HG02870 (cell line): ENCODE measurements around the gene CKLF.

Experiments used
- ATAC-seq: cut with Tn5 transposase; IDR thresholded peaks from one replicate; pipeline ENCODE4 v1.9.1; 2021; ENCODE audit warnings: mild to moderate bottlenecking, moderate library complexity; ENCODE audit not compliant: unreplicated experiment

Gene CKLF

DNA sequence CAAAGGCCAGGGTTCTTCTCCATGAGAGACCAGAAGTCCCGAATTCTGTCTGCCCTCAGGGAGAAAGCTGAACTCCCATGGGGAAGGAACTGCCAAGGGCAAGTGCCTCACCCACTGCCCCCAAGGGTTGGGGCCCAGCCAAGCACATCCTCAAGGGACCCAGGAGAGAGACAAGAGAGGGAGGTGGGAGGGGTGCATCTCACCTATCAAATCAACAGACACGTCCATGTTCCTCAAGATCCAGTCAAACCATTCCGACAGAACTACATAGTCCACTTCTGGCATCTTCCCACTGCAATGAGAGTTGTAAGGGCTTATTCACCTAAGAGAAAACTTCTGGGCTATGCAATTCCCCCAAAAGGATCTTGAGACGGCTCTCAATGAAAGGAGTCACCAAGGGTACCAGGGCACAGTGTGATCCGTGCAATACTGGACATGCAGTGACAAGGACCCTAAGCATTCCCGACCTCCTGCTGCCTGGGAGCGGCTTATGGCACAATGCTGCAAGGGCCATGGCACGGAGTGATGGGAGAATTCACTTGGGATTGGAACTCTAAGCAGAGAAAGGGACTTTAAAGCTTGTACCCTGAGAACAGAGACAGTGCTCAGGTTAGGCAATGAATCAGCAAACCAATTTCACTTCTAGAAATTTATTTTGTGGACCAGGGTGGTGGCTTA lies 34.7 kb upstream of the CKLF start:
- no peak for ATAC-seq

DNA sequence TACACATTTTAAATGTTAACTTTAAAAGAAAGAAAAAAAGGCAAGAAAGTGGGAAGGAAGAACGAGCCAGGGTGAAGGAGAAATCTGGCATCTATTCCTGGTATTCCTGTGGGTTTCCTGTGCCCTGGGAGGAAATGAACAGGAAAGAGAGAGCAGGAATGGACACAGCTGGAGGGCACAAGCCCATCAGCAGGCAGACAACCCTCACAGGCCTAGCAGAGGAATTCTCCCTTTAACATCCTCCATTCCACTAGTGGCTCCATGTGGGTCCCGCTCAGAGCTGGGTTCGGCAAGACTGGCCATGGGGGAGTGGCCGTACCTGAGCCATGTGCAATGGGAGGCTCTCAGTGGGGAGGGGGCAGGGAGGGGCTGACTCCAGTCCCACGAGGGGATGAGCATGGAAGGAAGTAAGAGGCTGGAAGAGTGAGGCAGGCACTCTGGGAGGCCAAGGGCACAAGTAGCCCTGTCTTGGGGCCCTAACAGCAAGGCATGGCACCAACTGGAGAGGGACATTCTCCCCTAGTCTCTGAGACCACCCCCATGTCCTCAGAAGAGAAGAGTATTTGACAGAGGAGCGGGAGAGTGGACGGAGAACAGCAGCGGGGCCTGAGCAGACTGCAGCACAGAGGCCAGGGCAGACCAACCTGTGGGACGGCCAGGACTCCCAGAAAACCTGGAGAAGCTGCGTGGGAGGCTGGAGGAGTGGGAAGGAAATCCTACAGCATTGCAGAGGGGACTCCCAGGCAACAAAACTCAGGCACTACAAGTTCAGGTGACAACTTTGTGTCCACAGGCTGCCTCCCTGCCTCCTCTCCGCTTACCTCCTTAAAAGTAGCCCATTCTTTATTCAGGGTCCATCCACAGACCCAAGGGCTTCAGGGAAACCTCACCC lies 32.6 kb upstream of the CKLF start:
- ATAC-seq: no peak

DNA sequence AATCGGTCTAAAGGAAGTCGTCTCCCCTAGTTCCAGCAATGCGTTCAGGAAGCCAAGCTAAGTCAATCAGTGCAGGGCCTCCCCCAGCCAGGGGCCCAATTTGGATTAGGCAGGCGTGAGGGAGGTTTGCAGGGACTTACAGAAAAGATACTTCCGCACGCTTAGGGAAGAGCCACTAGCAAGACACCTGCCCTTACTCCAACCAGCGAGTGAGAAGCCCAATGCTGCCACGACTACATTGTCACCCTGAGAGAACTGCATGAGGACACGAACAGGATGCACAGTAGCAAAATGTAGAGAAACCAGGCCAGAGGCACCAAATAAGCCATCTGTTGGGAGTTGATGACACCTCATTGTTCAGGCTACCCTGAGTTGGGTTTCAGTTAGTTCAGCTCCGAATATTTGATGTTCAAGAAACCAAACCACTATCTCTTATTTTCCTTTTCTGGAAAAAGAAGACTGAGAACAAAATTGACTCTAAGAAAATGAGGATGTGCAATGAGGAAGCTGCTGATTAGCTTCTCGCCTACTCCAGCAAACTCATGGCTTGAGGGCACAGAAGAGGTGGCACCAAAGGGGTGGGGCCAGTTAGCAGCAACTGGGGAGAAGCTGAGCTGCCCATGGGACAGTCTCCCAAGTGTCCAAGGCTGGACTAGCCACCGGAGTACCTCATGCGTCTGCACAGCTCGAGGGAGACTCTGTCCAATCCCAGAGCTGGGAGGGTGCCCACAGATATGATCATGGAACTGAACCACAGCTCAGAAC lies 31.8 kb upstream of the CKLF start:
- ATAC-seq: no peak

DNA sequence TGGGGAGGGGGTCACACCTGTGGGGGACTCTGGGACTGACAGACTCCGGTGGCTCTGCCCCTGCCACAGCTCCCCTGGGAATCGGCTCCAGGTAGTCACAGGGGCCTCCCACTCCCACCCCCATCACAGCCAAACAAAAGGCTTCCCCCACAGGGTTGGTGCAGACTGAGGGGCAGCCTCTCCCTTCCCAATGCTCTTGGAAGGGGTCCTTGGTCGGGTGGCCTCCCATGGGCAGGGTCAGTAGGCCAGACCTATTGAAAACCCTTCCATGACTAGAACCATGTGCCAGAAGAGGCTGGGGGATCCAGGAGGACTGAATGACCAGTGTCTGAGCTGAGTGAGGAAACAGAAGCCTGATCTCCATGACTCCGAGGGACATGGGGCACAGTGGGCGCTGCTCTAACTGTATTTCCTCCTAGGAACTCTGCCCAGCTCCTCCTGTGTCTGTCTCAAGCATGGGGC lies 31.1 kb upstream of the CKLF start:
- ATAC-seq: no peak

DNA sequence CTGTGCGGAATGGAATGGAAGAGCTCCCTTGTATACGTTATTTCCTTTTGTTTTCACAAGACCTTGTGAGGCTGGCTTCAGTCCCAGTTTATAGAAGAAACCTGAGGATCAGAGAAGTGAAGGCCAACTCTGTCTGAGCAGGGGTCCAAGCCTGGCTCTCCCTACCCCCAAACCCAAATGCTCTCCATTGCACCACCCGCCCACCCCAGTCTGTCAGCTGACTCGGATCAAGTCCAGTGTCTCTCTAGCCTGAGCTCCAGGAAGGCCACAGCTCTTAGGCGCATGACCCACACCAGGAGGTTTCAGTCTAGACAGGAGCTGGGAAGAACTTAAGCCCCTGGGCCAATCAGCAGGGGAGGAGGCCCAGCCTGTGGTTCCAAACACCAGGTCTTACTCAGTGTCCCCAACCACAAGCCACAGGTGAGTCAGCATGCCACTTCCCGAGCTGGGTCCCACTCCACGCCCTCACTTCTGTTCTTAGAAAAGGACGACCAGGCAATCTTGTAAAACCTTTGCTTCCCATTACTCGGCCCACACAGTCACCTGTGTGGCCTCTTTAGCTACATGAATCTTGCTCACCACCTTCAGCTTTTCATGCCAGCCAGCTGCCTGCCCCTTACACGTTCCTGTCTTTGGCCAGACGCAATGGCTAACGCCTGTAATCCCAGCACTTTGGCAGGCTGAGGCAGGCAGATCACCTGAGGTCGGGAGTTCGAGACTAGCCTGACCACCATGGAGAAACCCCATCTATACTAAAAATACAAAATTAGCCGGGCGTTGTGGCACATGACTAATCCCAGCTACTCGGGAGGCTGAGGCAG lies 30.2 kb upstream of the CKLF start:
- peak; percentile 71 for ATAC-seq

DNA sequence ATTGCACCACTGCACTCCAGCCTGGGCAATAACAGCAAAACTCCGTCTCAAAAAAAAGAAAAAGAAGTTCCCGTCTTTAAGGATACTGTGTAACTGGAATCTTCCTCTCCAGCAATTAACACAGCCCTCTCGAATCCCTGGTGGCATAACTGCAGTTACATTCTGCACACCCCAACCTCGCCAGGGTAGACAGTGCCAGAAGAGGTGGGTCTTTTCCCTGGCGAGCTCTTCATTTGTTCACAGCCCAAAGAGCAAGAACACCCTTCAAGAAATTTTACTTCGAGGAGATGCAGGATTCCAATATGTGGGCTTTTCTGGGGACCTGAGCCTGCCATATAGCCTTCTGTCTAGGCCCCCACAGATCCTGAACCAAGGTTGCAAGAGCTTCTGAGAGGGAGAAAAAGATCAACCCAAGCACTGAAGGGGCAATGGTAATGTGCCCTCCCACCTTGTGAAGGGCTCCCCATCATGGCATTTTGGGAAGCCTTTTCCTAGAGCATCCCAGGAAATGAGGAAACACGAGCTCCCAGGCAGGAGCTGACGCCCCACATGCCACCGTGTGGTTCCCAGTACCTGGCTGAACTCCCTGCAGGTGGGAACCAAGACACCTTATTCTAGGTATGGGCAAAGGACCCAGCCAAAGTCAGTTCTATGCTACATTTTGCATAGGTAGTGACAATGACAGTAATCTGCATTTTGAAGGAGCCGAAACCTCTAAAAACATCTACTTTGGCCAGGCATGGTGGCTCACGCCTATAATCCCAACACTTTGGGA lies 29.4 kb upstream of the CKLF start:
- ATAC-seq: no peak

DNA sequence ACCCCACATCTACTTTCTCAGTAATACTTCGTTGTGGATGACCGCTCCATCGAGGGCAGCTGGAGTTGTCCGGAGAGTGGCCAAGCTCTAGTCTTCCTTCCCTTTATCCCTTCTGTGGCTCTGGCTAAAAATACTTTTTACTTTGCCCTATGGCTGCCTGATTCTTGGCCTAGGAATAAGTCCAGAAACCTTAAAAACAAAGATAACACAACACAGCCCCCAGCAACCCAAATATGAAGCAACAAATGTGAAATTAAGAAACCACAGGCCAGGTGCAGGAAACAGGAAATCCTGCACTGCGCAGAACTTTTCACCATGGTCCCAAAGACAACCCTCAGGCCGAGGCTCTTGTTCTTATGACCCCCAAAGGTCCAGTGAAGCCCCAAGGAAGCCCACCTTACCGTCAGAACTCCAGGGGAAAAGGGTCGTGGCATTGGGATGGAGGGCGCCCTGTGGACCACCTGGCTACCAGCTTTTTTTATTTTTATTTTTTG lies 28.5 kb upstream of the CKLF start:
- ATAC-seq: peak; percentile 29

DNA sequence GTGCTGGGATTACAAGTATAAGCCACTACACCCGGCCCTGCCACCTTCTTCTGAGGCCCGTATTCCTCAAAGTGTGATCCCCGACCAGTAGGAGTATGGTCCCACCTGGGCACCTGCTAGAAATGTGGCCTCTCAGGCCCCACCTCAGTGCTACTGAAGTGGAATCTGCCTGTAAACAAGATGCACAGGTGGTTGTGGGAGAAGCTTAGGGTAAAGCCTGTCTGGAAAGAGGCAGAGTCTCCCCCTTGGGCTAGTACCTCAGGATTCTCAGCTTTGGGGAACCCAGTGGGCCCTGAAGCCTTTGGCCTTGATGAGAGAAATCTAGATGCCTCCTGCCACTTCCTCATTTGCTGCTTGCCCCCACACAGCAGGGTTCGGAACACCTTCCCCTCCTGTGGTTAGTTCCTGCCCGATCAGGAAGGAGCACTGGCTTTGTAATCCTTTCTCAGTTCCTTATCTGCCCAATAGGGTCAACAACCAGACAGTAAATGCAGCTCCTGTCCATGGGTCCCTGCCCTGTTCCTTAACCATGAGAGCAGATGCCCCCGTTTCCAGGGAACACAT lies 27.7 kb upstream of the CKLF start:
- peak; percentile 57 for ATAC-seq

DNA sequence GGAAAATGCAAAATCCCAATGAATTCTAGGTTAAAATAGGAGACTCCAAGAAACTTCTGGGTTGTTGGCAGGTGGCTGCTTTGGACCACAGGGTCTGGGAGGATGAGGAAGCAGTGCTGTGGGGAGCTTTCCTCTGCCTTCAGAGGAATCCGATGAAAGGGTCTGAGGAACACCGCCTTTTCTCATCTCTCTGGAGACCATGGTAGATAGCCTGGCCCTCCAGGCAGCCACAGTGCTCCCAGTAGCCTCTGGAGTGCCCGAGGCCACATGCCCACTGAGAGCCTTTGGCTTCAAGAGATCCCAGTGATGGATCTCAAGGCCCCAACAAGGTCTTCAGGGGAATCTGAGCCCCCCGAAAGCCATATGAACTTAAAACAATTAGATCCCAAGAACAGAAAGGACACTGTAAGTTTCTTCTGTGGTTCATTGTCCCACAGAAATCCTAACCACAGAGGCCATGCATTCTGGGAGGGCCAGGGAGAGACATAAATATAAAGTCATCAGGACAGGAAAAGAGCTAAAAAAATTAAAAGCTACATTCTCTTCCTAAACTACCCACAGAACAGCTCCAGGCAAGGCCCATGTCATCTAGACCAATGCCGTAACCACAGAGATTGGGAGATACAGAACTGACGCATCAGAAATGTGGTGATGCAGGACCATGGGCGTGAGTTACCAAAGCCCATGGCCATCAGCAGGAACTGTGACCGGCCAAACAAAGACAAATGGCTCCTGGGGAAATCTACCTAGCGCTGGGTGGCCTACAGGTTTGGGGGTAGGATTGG lies 26.8 kb upstream of the CKLF start:
- ATAC-seq: no peak

DNA sequence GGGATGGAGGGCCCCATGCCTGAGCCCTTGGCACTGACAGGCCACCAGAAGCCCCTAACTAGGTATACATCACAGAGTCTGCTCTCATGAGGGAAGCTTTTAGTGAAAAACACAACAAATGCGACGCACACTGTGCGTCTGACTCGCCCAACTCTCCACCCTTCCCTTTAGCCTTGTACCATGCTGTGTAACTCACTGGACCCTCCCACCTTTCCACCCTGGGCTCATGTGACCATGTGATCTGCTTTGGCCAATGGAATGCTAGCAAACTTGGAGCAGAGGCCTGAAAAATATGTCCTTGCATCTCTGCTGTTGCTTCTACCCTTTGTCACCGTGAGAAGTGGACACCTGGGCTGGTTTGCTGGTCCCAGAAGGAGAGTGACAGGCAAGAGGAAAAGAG lies 24.1 kb upstream of the CKLF start:
- ATAC-seq: no peak

DNA sequence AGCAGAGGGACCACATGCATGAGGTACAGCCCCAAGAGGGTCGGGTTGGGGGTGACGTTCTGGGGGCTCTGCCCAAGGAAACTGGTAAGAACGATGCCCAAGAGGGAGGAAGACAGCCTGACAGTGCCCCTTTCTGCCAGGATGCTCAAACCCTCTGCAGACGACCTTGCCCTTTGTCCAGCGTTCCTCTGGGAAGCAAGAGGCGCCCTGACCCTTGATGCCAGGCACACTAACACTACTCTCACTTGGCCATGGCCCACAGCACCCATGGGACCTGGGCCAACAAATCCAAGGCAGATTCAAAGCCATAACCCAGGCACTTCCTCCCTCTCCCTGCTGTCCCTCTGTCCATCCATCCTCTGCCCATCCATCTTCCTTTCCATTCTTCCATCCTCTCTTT lies 22.9 kb upstream of the CKLF start:
- no peak for ATAC-seq

DNA sequence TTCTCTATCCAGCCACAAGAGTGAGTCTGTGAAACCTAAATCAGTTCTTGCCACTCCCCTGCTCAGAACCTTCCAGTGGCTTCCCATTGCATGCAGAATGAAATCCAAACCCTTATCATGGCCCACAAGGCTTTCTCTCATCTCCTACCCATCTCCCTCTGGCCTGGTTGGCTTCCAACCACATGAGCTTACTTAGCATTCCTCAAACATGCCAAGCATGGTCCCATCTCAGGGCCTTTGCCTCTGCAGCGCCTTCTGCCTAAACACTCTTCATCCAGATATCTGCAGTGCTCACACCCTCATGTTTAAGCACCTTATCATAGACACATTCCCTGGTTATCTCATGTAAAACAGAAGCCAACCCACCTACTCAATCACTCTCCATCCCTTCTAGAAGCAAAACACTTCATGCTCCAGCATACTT lies 18.0 kb upstream of the CKLF start:
- ATAC-seq: no peak

DNA sequence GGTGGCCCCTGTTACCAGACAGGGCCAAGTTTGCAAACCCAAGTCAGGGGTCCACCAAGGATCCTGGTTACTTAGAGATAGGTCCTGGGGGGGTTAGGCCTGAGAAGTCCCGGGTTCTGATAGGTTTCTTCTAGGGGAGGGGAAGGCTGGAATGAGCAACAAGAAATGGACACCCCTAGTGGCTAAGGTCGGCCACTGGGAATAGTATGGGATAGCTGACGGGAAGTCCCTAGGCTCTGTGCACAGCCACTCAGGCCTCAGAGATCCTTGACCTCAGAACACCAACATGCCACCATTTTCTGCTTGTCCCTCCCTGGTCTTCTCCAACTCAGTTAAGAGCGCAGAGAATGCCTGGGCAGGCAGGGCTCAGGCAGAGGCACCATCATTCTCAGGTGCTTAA lies 15.9 kb upstream of the CKLF start:
- ATAC-seq: no peak

DNA sequence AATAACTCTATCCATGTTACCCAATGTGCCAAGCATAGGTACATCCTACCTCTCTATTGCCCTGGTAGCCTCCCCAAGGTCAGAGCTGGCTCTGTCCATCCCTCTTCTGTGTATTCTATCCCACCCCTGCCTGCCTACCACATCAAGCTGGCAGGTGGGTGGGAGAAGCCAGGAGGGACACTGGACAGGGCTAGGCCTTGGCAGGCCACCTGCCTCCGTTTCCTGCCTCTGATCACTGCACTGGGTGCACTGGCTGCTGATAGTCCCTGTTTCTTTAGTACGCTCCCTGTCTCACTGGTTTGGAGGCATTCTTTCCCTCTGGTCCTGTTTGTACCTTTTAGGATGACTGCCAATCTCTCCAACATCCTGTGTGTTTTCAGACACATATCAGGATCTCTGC lies 15.1 kb upstream of the CKLF start:
- no peak for ATAC-seq

DNA sequence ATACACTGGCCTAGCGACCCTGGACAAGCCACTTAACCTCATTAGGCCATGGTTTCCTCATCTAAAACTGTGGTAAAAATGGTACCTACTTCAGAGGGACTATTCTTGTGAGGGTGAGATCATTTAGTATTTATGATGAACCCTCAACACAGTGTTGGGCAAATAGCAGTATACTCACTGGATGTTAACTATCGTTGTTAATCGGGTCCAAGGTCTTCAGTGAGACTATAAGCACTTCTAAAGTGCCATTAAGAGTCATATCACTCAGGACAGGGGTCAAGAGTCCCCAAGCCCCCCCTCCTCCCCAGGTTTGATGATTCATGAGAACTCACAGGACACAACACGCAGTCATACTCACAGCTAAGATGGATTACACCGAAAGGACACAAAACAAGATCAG lies 13.5 kb upstream of the CKLF start:
- ATAC-seq: no peak

DNA sequence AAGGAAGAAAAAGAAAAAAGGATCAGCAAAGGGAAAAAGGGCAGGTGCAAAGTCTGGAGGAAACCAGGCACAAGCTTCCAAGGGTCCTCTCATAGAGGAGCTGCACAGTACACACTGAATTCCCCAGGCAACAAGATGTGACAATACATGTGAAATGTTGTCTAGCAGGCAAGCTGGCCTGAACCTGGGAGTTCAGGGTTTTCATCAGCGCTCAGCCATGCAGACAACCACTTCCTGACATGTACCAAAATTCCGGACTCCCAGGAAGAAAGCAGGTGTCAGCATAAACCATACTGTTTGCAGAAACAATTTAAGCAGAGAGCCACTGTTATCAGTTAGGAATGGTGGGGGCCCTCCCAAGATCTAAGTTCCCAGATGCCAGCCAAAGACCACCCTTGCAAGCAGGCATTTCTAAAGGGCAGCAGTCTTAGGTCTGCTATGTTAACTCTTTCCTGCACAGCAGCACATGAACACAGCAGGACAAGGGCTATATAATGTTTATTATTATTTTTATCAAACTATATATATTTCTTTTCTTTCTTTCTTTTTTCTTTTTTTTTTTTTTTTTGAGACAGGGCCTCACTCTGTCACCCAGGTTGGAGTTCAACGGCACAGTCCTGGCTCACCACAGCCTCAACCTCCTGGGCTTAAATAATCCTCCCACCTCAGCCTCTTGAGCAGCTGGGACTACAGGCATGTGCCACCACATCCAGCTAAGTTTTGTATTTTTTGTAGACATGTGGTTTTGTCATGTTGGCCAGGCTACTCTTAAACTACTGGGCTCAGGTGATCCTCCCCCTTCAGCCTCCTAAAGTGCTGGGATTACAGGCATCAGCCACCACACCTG lies 12.5 kb upstream of the CKLF start:
- peak; percentile 71 for ATAC-seq
